Ammon's horn (tissue), 1 donor: ENCODE data around the gene UBL5.

Source experiments
- DNase-seq: peaks from one replicate; pipeline ENCODE4 v3.0.0-alpha.2; 2016; ENCODE audit warnings: low spot score

The UBL5 gene

GRCh38 chr19:9854282-9854846, 26.6 kb downstream of the UBL5 start:
- DNase-seq = no peak

GRCh38 chr19:9856609-9857008, 28.9 kb downstream of the UBL5 start:
- DNase-seq = no peak

- DNase-seq = no peak
Observed at GRCh38 chr19:9857076-9857721, 29.5 kb downstream of the UBL5 start.

GRCh38 chr19:9857920-9858746, 30.4 kb downstream of the UBL5 start:
- no peak for DNase-seq

- no peak for DNase-seq
Observed at GRCh38 chr19:9858766-9859165, 31.0 kb downstream of the UBL5 start.

- DNase-seq = no peak
Observed at GRCh38 chr19:9860407-9860806, 32.7 kb downstream of the UBL5 start.

GRCh38 chr19:9861503-9861902, 33.8 kb downstream of the UBL5 start:
- no peak for DNase-seq

- DNase-seq = no peak
Observed at GRCh38 chr19:9862938-9863337, 35.2 kb downstream of the UBL5 start.

GRCh38 chr19:9863759-9864158, 36.0 kb downstream of the UBL5 start:
- DNase-seq = no peak

- no peak for DNase-seq
Observed at GRCh38 chr19:9865732-9866501, 38.2 kb downstream of the UBL5 start.

- no peak for DNase-seq
Observed at GRCh38 chr19:9868983-9869617, 41.4 kb downstream of the UBL5 start.

GRCh38 chr19:9871626-9872338, 44.1 kb downstream of the UBL5 start:
- no peak for DNase-seq

- no peak for DNase-seq
Observed at GRCh38 chr19:9872618-9873242, 45.0 kb downstream of the UBL5 start.

GRCh38 chr19:9875031-9875627, 47.4 kb downstream of the UBL5 start:
- no peak for DNase-seq

GRCh38 chr19:9875796-9876195, 48.1 kb downstream of the UBL5 start:
- DNase-seq = no peak

- DNase-seq = no peak
Observed at GRCh38 chr19:9877780-9878510, 50.2 kb downstream of the UBL5 start.

- no peak for DNase-seq
Observed at GRCh38 chr19:9878511-9879196, 50.9 kb downstream of the UBL5 start.
